Keratinocyte (primary cell): ENCODE data around the gene DUSP10. TPM values are rescaled to one million over a fixed set of nuclear protein-coding genes. Genes with fewer than 3 reads are reported as not detected.

ENCODE experiments used
- DNase-seq: peaks from one replicate; pipeline ENCODE4 v3.0.0-alpha.2; 2011; ENCODE audit warnings: low read depth, missing footprints, low spot score
- FAIRE-seq: peaks from 2 replicates; lab custom pipeline; 2011; peaks lifted over from hg19 to GRCh38; lab: Jason Lieb, UNC
- H2AFZ ChIP-seq: 2 replicates; pipeline ENCODE4 v1.6.0; 2012; ENCODE audit warnings: low read length, control low read depth, inconsistent platforms; ENCODE audit not compliant: control insufficient read depth
- H3K27ac ChIP-seq: 2 replicates; pipeline ENCODE4 v1.5.1; 2011; ENCODE audit warnings: low read length; ENCODE audit not compliant: control insufficient read depth, insufficient read depth
- H3K27me3 ChIP-seq: 3 replicates; pipeline ENCODE4 v1.6.0; 2011; ENCODE audit warnings: low read length; ENCODE audit not compliant: control insufficient read depth, insufficient read depth; ENCODE audit errors: extremely low read depth
- H3K36me3 ChIP-seq, 2 experiments: 2 replicates in 1 of 2; 3 replicates in 1 of 2; pipeline ENCODE4 v1.5.1; 2011; ENCODE audit warnings: low read length in 2 of 2, mild to moderate bottlenecking in 1 of 2; ENCODE audit not compliant: control insufficient read depth in 2 of 2, insufficient read depth in 2 of 2; ENCODE audit errors: extremely low read depth in 1 of 2
- H3K4me1 ChIP-seq: 3 replicates; pipeline ENCODE4 v1.5.1; 2011; ENCODE audit warnings: low read length; ENCODE audit not compliant: control insufficient read depth, insufficient read depth; ENCODE audit errors: extremely low read depth
- H3K4me2 ChIP-seq: 3 replicates; pipeline ENCODE4 v1.6.0; 2011; ENCODE audit warnings: low read depth, low read length; ENCODE audit not compliant: control insufficient read depth, insufficient read depth; ENCODE audit errors: extremely low read depth
- H3K4me3 ChIP-seq, 3 experiments: fragments of 200-600 bp in 1 of 3; sonication (generic) in 1 of 3; 2 replicates in 2 of 3; 3 replicates in 1 of 3; pipeline ENCODE4 v1.5.1; 2011 to 2016; ENCODE audit warnings: low read length in 3 of 3, mild to moderate bottlenecking in 3 of 3, control low read depth in 2 of 3, inconsistent platforms in 1 of 3, low read depth in 1 of 3, mixed read lengths in 1 of 3, mixed run types in 1 of 3, moderate library complexity in 1 of 3; ENCODE audit not compliant: control insufficient read depth in 2 of 3, insufficient read depth in 2 of 3; ENCODE audit errors: extremely low read depth in 1 of 3
- H3K79me2 ChIP-seq: 2 replicates; pipeline ENCODE4 v1.6.0; 2012; ENCODE audit warnings: low read length; ENCODE audit not compliant: control insufficient read depth, insufficient read depth
- H3K9ac ChIP-seq: 3 replicates; pipeline ENCODE4 v1.6.0; 2011; ENCODE audit warnings: low read length; ENCODE audit not compliant: control insufficient read depth, insufficient read depth; ENCODE audit errors: extremely low read depth
- H3K9me1 ChIP-seq: 3 replicates; pipeline ENCODE4 v1.6.0; 2011; ENCODE audit warnings: low read length; ENCODE audit not compliant: control insufficient read depth, insufficient read depth; ENCODE audit errors: extremely low read depth
- H3K9me3 ChIP-seq: 2 replicates; pipeline ENCODE4 v1.5.1; 2012; ENCODE audit warnings: low read depth, low read length; ENCODE audit not compliant: control insufficient read depth
- H4K20me1 ChIP-seq: 3 replicates; pipeline ENCODE4 v1.6.0; 2011; ENCODE audit warnings: low read length; ENCODE audit not compliant: control insufficient read depth, insufficient read depth; ENCODE audit errors: extremely low read depth
- EZH2 ChIP-seq: IDR thresholded peaks from one replicate; pipeline ENCODE4 v1.6.1; 2012; ENCODE audit warnings: inconsistent platforms, mild to moderate bottlenecking, low read length, moderate library complexity
- dilution Hi-C: fragments of 300-500 bp; cut with MboI; formaldehyde crosslinking; loops from one replicate; pipeline ENCODE4 v1.7.0; 2020; ENCODE audit warnings: low sequenced_read_pairs; ENCODE audit not compliant: extremely low pct_ligation_motif_present
- polyA plus RNA-seq, 5 experiments: library from polyadenylated mRNA; depleted of rRNA in 3 of 5; stranded (reverse) in 3 of 5; stranded (forward) in 1 of 5; unstranded in 1 of 5; fragments of >200 nt; gene quantifications; 1 replicate in 1 of 5; 2 replicates in 3 of 5; 3 replicates in 1 of 5; pipeline versions ENCODE4 v1.2.1 to v1.2.3, GENCODE V29; 2011 to 2012; ENCODE audit warnings: missing spikeins in 2 of 5, low read depth in 1 of 5, low replicate concordance in 1 of 5
- TF ChIP-seq, protein P1 (sequence below), 3 experiments: IDR thresholded peaks in 1 of 3; conservative IDR thresholded peaks in 1 of 3; optimal IDR thresholded peaks in 1 of 3; 2 replicates in 2 of 3; 3 replicates in 1 of 3; pipeline versions ENCODE3 to v1.5.1; 2011; ENCODE audit warnings: low read length in 3 of 3, mild to moderate bottlenecking in 3 of 3, moderate library complexity in 2 of 3, control low read depth in 1 of 3, inconsistent platforms in 1 of 3; ENCODE audit not compliant: insufficient read depth in 2 of 3; ENCODE audit errors: extremely low read depth in 1 of 3

Gene DUSP10
- polyA plus RNA-seq, 1 donor (not counting 4 experiments of a cell fraction or from before 2014, with no cell fraction given): 15.1 TPM

DNA sequence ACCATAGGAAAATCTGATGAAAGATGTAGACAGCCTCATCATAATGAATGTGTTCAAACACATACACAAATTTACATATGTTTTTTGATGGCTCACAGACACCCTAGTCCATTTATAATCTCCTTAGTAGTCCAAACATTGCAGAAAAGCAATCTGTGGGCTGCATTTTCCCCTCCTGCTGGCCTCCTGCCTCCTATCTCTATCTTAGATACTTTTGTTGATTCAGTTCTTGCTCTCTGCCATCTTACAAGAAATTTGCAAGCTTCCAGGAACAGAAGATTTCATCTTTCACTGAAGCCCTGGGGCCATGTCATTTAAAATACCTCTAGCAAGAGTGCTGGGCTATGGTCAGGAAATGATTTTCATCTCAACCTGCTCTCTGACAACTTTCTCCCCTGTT, 50.6 kb downstream of the DUSP10 start:
- dilution Hi-C loops: no loop called here
- no peak for TF ChIP-seq EZH2
- TF ChIP-seq, protein P1, sequence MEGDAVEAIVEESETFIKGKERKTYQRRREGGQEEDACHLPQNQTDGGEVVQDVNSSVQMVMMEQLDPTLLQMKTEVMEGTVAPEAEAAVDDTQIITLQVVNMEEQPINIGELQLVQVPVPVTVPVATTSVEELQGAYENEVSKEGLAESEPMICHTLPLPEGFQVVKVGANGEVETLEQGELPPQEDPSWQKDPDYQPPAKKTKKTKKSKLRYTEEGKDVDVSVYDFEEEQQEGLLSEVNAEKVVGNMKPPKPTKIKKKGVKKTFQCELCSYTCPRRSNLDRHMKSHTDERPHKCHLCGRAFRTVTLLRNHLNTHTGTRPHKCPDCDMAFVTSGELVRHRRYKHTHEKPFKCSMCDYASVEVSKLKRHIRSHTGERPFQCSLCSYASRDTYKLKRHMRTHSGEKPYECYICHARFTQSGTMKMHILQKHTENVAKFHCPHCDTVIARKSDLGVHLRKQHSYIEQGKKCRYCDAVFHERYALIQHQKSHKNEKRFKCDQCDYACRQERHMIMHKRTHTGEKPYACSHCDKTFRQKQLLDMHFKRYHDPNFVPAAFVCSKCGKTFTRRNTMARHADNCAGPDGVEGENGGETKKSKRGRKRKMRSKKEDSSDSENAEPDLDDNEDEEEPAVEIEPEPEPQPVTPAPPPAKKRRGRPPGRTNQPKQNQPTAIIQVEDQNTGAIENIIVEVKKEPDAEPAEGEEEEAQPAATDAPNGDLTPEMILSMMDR (optimal IDR thresholded peaks at IDR 0.05 in 1 of 3, IDR thresholded peaks at IDR 0.05 in 1 of 3, conservative IDR thresholded peaks at IDR 0.05 in 1 of 3; ENCODE audit: extremely low read depth in 1 of 3, insufficient read depth in 2 of 3, low read length in 3 of 3): no peak
- Histone ChIP-seq H3K79me2 (no peaks in the 10 kb centered on the region), H3K9ac (no peak overlapping the region), H3K27me3 (no peaks in the 10 kb centered on the region), H3K9me1 (no peaks in the 10 kb centered on the region), H3K27ac (no peak overlapping the region), H2AFZ (no peak overlapping the region), H3K9me3 (no peaks in the 10 kb centered on the region), H3K4me1 (peaks cover 4% of the 10 kb centered on the region), H3K4me3 (no peak overlapping the region), H4K20me1 (no peaks in the 10 kb centered on the region), H3K4me2 (no peak overlapping the region), H3K36me3 (no peaks in the 10 kb centered on the region)
- DNase-seq (no peak), FAIRE-seq (no peak)

DNA sequence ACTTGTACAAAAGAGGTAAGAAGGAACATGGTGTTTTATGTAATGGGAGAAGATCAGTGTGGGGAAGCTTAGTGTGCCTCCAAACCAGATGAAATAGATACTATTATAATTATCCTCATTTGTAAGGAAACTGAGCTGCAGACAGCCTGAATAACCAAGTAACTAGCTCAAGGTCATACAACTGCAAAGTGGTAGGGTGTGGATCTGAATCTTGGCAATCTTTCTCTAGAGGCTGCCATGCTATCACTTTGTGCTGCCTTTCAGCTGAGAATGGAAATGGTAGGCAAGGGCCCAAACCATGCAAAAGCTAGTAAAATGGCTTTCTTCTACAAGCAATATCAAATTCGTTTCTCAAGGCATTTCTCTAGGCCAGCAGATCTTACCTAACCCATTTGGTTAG, 51.0 kb downstream of the DUSP10 start:
- dilution Hi-C loops: no loop called here
- Histone ChIP-seq H4K20me1 (no peaks in the 10 kb centered on the region), H2AFZ (no peak overlapping the region), H3K9me1 (no peaks in the 10 kb centered on the region), H3K9me3 (no peaks in the 10 kb centered on the region), H3K36me3 (no peaks in the 10 kb centered on the region), H3K4me3 (no peak overlapping the region), H3K79me2 (no peaks in the 10 kb centered on the region), H3K4me2 (no peak overlapping the region), H3K27ac (no peak overlapping the region), H3K27me3 (no peaks in the 10 kb centered on the region), H3K9ac (no peak overlapping the region), H3K4me1 (peaks cover under 1% of the 10 kb centered on the region)
- TF ChIP-seq, protein P1 (optimal IDR thresholded peaks at IDR 0.05 in 1 of 3, IDR thresholded peaks at IDR 0.05 in 1 of 3, conservative IDR thresholded peaks at IDR 0.05 in 1 of 3; ENCODE audit: extremely low read depth in 1 of 3, insufficient read depth in 2 of 3, low read length in 3 of 3): no peak
- TF ChIP-seq EZH2: no peak
- DNase-seq (no peak), FAIRE-seq (no peak)
